GM12891 (cell line): ENCODE data around the gene COX6A1.

Experiments
- POLR2A ChIP-seq: IDR thresholded peaks from 2 replicates; pipeline ENCODE4 v1.6.1; 2011; ENCODE audit warnings: low read depth, low read length, control low read depth
- POLR2AphosphoS5 ChIP-seq: IDR thresholded peaks from 2 replicates; pipeline ENCODE4 v1.6.1; 2011; ENCODE audit warnings: low read depth, low read length, control low read depth

GRCh38 chr12:120437735-120438494 is at the start of gene COX6A1:
- TF ChIP-seq POLR2A = peak; percentile 86
- TF ChIP-seq POLR2AphosphoS5 = peak; percentile 88
